B cell (primary cell): Measurements from ENCODE around the gene PAWR. TPM values are rescaled to one million over a fixed set of nuclear protein-coding genes. Genes with fewer than 3 reads are reported as not detected.

Experiments
- ATAC-seq: fragments of 200-7000 bp; cut with Tn5 transposase; one replicate; pipeline ENCODE4 v1.10.0; 2021; ENCODE audit warnings: low read depth, mild to moderate bottlenecking, moderate number of reproducible peaks, moderate library complexity
- CTCF ChIA-PET: fragments of 350-600 bp; sonication (Branson Sonifier 250); formaldehyde crosslinking; loops from one replicate; lab custom pipeline; 2021; ENCODE audit warnings: antibody characterized with exemption, inconsistent platforms; lab: Charles Lee
- POLR2A ChIA-PET: fragments of 350-600 bp; sonication (Branson Sonifier 250); formaldehyde crosslinking; loops from one replicate; lab custom pipeline; 2021; ENCODE audit warnings: antibody characterized with exemption; lab: Charles Lee
- DNase-seq: peaks from one replicate; pipeline ENCODE4 v3.0.0; 2013
- H2AFZ ChIP-seq: 2 replicates; pipeline ENCODE4 v1.6.1; 2012; ENCODE audit warnings: mild to moderate bottlenecking, low read depth, low read length; ENCODE audit not compliant: insufficient read depth, poor library complexity, severe bottlenecking
- H3K27ac ChIP-seq, 2 donors: 1 replicate in 1 of 2; 2 replicates in 1 of 2; pipeline ENCODE4 v1.5.1; 2012 to 2013; ENCODE audit warnings: low read length in 2 of 2, mild to moderate bottlenecking in 2 of 2, moderate library complexity in 1 of 2
- H3K27me3 ChIP-seq, 4 experiments: fragments of 200-600 bp in 1 of 4; sonication (generic) in 1 of 4; replicated peaks in 1 of 4; 1 replicate in 2 of 4; 2 replicates in 2 of 4; pipeline versions ENCODE4 v1.6.1 to v1.7.0; 2013 to 2016; ENCODE audit warnings: low read length in 3 of 4, mild to moderate bottlenecking in 2 of 4, mixed read lengths in 1 of 4, moderate library complexity in 1 of 4; ENCODE audit not compliant: insufficient read depth in 4 of 4, control insufficient read depth in 3 of 4; ENCODE audit errors: control extremely low read depth in 1 of 4
- H3K36me3 ChIP-seq, 2 experiments: replicated peaks in 1 of 2; 1 replicate in 1 of 2; 2 replicates in 1 of 2; pipeline versions ENCODE4 v1.6.1 to v1.7.1; 2013; ENCODE audit warnings: low read length in 1 of 2; ENCODE audit not compliant: insufficient read depth in 2 of 2, control insufficient read depth in 1 of 2; ENCODE audit errors: control extremely low read depth in 1 of 2, extremely low read depth in 1 of 2
- H3K4me1 ChIP-seq, 2 donors: fragments of 200-600 bp in 1 of 2; sonication (generic) in 1 of 2; 1 replicate in 1 of 2; 2 replicates in 1 of 2; pipeline versions ENCODE4 v1.5.1 to v1.6.1; 2013 to 2017; ENCODE audit warnings: low read length in 2 of 2; ENCODE audit not compliant: control insufficient read depth in 2 of 2, insufficient read depth in 2 of 2
- H3K4me2 ChIP-seq: replicated peaks from 2 replicates; pipeline ENCODE3; 2012; ENCODE audit warnings: mild to moderate bottlenecking, low read depth, low read length; ENCODE audit not compliant: poor library complexity, severe bottlenecking
- H3K4me3 ChIP-seq, 5 experiments: fragments of 200-600 bp in 1 of 5; sonication (generic) in 1 of 5; 1 replicate in 3 of 5; 2 replicates in 2 of 5; pipeline versions ENCODE4 v1.5.1 to v1.7.0; 2011 to 2016; ENCODE audit warnings: low read length in 4 of 5, mild to moderate bottlenecking in 4 of 5, low read depth in 2 of 5, control low read depth in 1 of 5, moderate library complexity in 1 of 5; ENCODE audit not compliant: insufficient read depth in 1 of 5; ENCODE audit errors: control extremely low read depth in 1 of 5, extremely low read depth in 1 of 5
- H3K79me2 ChIP-seq: fragments of 200-600 bp; sonication (generic); one replicate; pipeline ENCODE4 v1.6.0; 2016; ENCODE audit warnings: low read length; ENCODE audit not compliant: control insufficient read depth, insufficient read depth
- H3K9ac ChIP-seq: fragments of 200-600 bp; sonication (generic); 2 replicates; pipeline ENCODE4 v1.6.1; 2017; ENCODE audit warnings: mild to moderate bottlenecking, low read length, moderate library complexity
- H3K9me3 ChIP-seq, 3 donors: one replicate each; pipeline versions ENCODE4 v1.6.1 to v1.7.1; 2013; ENCODE audit warnings: low read length in 2 of 3; ENCODE audit not compliant: control insufficient read depth in 2 of 3, insufficient read depth in 1 of 3; ENCODE audit errors: control extremely low read depth in 1 of 3
- H4K20me1 ChIP-seq: 2 replicates; pipeline ENCODE4 v1.6.0; 2012; ENCODE audit warnings: mild to moderate bottlenecking, low read length; ENCODE audit not compliant: insufficient read depth, control insufficient read depth, poor library complexity, severe bottlenecking
- H3K27ac Mint-ChIP-seq: one replicate; pipeline ENCODE4 v1.8.0; 2021; ENCODE audit warnings: mixed read lengths
- H3K27me3 Mint-ChIP-seq: one replicate; pipeline ENCODE4 v1.8.0; 2021; ENCODE audit warnings: mixed read lengths
- H3K4me1 Mint-ChIP-seq: one replicate; pipeline ENCODE4 v1.8.0; 2021; ENCODE audit warnings: mixed read lengths
- H3K4me3 Mint-ChIP-seq: one replicate; pipeline ENCODE4 v1.8.0; 2021; ENCODE audit warnings: mixed read lengths
- H3K9me3 Mint-ChIP-seq: one replicate; pipeline ENCODE4 v1.8.0; 2022; ENCODE audit warnings: mixed read lengths; ENCODE audit not compliant: insufficient read depth
- CTCF ChIP-seq: fragments of 200-600 bp; IDR thresholded peaks from one replicate; pipeline ENCODE4 v1.8.0; 2022; ENCODE audit warnings: antibody characterized with exemption, mild to moderate bottlenecking
- EZH2 ChIP-seq: IDR thresholded peaks from 2 replicates; pipeline ENCODE4 v1.6.1; 2012; ENCODE audit warnings: borderline replicate concordance, low read depth, mild to moderate bottlenecking, moderate library complexity, low read length; ENCODE audit not compliant: insufficient read depth, poor library complexity, severe bottlenecking
- WGBS: methylation state at CpG from one replicate; pipeline ENCODE4 v1.1.5; 2013; ENCODE audit warnings: missing lambda C conversion rate; ENCODE audit not compliant: insufficient coverage; 5-methylcytosine and 5-hydroxymethylcytosine counted together
- intact Hi-C: fragments of 100-400 bp; cut with micrococcal nuclease; formaldehyde crosslinking; loops from one replicate; pipeline ENCODE4 v1.10.0; 2022
- polyA plus RNA-seq: library from polyadenylated mRNA; depleted of rRNA; stranded (reverse); fragments of >200 nt; gene quantifications from 2 replicates; pipeline ENCODE4 v1.2.3, GENCODE V29; 2012
- total RNA-seq, 2 donors: library from RNA; stranded (reverse); fragments of 120-200 nt in 1 of 2; gene quantifications; 1 replicate in 1 of 2; 2 replicates in 1 of 2; pipeline versions ENCODE4 v1.2.3 to v1.2.4, GENCODE V29; 2013 to 2022

Gene PAWR
- total and polyA plus RNA-seq, 2 donors (not counting 1 experiment from before 2014, with no cell fraction given) = 17.9 to 90.1 TPM

DNA sequence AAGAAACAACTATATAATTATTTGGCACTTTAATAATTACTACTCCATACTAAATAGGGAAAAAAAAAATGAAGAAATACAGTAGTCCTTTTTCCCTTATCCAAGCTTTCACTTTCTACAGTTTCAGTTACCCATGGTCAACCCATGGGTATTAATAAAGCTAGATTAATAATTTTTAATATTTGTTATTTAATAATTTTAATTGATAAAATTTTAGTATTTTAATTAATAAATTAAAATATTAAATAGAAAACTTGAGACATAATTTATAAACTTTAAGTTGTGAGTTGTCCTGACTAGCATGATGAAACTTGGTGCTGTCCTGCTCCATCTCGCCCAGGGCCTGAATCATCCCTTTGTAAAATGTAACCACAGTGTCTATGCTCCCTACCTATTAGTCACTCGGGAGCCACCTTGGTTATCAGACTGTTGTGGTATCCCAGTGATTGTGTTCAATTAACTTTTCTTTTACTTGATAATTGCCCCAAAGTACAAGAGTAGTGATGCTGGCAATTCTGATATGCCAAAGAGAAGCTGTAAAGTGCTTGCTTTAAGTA lies 71.8 kb downstream of the PAWR start:
- CTCF ChIA-PET = interaction anchor here (0.7 kb wide), 1 partner anchor 26 kb away, joined by 3 read pairs; no protein-coding TSS in a partner anchor
- Histone ChIP-seq H3K9ac (no peak overlapping the region), H3K4me3 (no peak overlapping the region), H3K79me2 (peaks cover 21% of the 10 kb centered on the region), H2AFZ (no peak overlapping the region), H3K4me1 (no peaks in the 10 kb centered on the region), H3K9me3 (no peaks in the 10 kb centered on the region), H3K4me2 (no peak overlapping the region), H3K36me3 (peaks cover 2 to 14% of the 10 kb centered on the region in 2 experiments), H3K27ac (no peak overlapping the region), H3K27me3 (no peaks in the 10 kb centered on the region), H4K20me1 (peaks cover 30% of the 10 kb centered on the region)
- no peak for TF ChIP-seq CTCF
- TF ChIP-seq EZH2 = no peak
- POLR2A ChIA-PET = no interaction called here
- Mint-ChIP-seq H3K9me3 (no peaks in the 10 kb centered on the region), H3K4me3 (no peak overlapping the region), H3K4me1 (peaks cover 18% of the 10 kb centered on the region), H3K27ac (no peak overlapping the region), H3K27me3 (no peaks in the 10 kb centered on the region)
- no peak for ATAC-seq
- no CpG with 5 or more reads among the region's 2 CpGs for WGBS
- DNase-seq = no peak
- intact Hi-C loops = no loop called here

- TF ChIP-seq EZH2 = no peak
- no peak for TF ChIP-seq CTCF
- Histone ChIP-seq H3K27ac (no peak overlapping the region), H3K4me2 (no peak overlapping the region), H3K36me3 (peaks cover 2 to 14% of the 10 kb centered on the region in 2 experiments), H3K4me1 (no peaks in the 10 kb centered on the region), H3K4me3 (no peak overlapping the region), H3K9me3 (no peaks in the 10 kb centered on the region), H3K9ac (no peak overlapping the region), H3K27me3 (no peaks in the 10 kb centered on the region), H3K79me2 (peaks cover 21% of the 10 kb centered on the region), H2AFZ (no peak overlapping the region), H4K20me1 (peaks cover 23% of the 10 kb centered on the region)
- Mint-ChIP-seq H3K4me3 (no peak overlapping the region), H3K27me3 (no peaks in the 10 kb centered on the region), H3K9me3 (no peaks in the 10 kb centered on the region), H3K27ac (no peak overlapping the region), H3K4me1 (peaks cover 18% of the 10 kb centered on the region)
- DNase-seq (no peak), ATAC-seq (no peak)
- intact Hi-C loops = no loop called here
- POLR2A ChIA-PET = interaction anchor here (0.5 kb wide), 1 partner anchor 21 kb away, joined by 7 read pairs; no protein-coding TSS in a partner anchor
- 100% methylated on average over 3 of the region's 4 CpGs for WGBS
- CTCF ChIA-PET = interaction anchor here (1.7 kb wide), 1 partner anchor 73 kb away, joined by 4 read pairs; the partner anchor contains the start of gene PAWR
Observed at GRCh38 chr12:79617696-79618095, 73.1 kb downstream of the PAWR start.
